ENCODE data around the gene GABRQ. TPM values are rescaled to one million over a fixed set of nuclear protein-coding genes. Genes with fewer than 3 reads are reported as not detected.

The GABRQ gene
- total and polyA plus RNA-seq, 10 donors, result 0.02 to 0.09 TPM; not detected in 8

DNA sequence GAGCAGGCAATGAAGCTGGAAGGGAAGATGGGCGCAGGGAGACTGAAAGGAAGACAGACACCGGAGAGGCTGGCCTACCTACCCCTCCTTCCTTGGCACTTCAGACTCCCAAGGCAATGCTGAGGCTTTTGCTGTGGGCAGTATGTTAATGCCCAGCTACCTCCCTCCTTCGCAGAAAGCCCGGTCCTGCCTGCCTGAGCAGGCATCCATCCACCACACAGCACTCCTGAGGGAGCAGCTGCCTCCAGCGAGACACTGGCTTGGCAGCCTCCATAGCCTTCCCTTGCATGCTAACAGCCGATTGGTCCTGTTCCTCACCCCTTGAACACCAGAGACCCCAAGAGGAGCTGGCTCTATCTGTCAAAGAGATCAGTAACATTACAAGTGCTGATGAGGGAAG, 14.4 kb downstream of the GABRQ start:
- H3K4me1 ChIP-seq, result no peaks in the 10 kb centered on the region
- H3K9me3 ChIP-seq, result no peaks in the 10 kb centered on the region
- no peaks in the 10 kb centered on the region for H3K36me3 ChIP-seq
- H3K4me3 ChIP-seq, result no peak overlapping the region
- H3K27ac ChIP-seq, result no peak overlapping the region
- intact Hi-C loops (cut with DNase I; ENCODE audit: low total_unique reads), result no loop called here
- H3K27me3 ChIP-seq (replicated peaks in 1 of 7), result peaks cover 0 to under 1% (median 0%) of the 10 kb centered on the region in 7 donors
- no peak for DNase-seq
- TF ChIP-seq, protein P1, sequence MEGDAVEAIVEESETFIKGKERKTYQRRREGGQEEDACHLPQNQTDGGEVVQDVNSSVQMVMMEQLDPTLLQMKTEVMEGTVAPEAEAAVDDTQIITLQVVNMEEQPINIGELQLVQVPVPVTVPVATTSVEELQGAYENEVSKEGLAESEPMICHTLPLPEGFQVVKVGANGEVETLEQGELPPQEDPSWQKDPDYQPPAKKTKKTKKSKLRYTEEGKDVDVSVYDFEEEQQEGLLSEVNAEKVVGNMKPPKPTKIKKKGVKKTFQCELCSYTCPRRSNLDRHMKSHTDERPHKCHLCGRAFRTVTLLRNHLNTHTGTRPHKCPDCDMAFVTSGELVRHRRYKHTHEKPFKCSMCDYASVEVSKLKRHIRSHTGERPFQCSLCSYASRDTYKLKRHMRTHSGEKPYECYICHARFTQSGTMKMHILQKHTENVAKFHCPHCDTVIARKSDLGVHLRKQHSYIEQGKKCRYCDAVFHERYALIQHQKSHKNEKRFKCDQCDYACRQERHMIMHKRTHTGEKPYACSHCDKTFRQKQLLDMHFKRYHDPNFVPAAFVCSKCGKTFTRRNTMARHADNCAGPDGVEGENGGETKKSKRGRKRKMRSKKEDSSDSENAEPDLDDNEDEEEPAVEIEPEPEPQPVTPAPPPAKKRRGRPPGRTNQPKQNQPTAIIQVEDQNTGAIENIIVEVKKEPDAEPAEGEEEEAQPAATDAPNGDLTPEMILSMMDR (IDR thresholded peaks at IDR 0.05 in 8 of 11, conservative IDR thresholded peaks at IDR 0.05 in 3 of 11), result no peak
- TF ChIP-seq POLR2AphosphoS5 (IDR thresholded peaks at IDR 0.05), result no peak
- TF ChIP-seq POLR2A (IDR thresholded peaks at IDR 0.05), result no peak
- WGBS, 5 donors, result 84 to 100% (median 93%) methylated on average over 4 to 6 of the region's 6 CpGs

DNA sequence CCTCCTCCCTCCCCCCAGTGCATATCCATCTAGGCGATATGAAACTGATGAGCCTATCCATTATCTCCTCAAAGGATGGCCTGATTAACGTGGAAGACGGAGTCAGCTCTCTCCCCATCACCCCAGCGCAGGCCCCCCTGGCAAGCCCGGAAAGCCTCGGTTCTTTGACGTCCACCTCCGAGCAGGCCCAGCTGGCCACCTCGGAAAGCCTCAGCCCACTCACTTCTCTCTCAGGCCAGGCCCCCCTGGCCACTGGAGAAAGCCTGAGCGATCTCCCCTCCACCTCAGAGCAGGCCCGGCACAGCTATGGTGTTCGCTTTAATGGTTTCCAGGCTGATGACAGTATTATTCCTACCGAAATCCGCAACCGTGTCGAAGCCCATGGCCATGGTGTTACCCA, 14.8 kb downstream of the GABRQ start:
- WGBS, 5 donors, result 86 to 92% (median 87%) methylated on average over 9 to 16 of the region's 16 CpGs

DNA sequence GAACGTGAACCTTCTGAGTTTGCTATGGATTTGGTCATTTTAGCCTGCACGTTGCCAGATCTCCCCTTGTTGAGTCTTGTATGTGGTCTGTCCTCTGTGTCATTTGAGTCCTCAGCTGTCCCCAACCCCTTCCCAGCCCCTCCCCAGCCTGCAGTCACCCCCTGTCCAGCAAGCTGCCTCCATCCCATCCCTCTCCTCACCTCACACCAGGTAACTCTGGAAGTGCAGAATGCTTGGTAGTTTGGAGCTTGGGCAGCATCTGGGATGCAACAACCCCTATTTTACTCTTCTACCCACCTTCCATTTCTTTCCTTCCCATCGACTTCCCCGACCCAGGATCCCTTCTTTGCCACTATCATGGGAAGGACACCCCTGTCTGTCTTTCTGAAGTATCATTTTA, 18.4 kb downstream of the GABRQ start:
- peaks cover 0 to 19% (median 0%) of the 10 kb centered on the region in 7 donors for H3K27me3 ChIP-seq (replicated peaks in 1 of 7)
- WGBS, 5 donors, result 63 to 82% (median 75%) methylated on average over 4 of the region's 4 CpGs
- no peak overlapping the region for H3K4me3 ChIP-seq
- no peak for DNase-seq
- TF ChIP-seq, protein P1 (IDR thresholded peaks at IDR 0.05 in 8 of 11, conservative IDR thresholded peaks at IDR 0.05 in 3 of 11), result no peak
- TF ChIP-seq POLR2AphosphoS5 (IDR thresholded peaks at IDR 0.05) (no peak), POLR2A (IDR thresholded peaks at IDR 0.05) (no peak)
- intact Hi-C loops (cut with DNase I; ENCODE audit: low total_unique reads), result no loop called here
- no peak overlapping the region for H3K27ac ChIP-seq
- no peaks in the 10 kb centered on the region for H3K36me3 ChIP-seq
- no peaks in the 10 kb centered on the region for H3K9me3 ChIP-seq
- no peaks in the 10 kb centered on the region for H3K4me1 ChIP-seq

More for the DNA sequence above, 14.8 kb downstream of the GABRQ start:
- intact Hi-C loops (cut with DNase I; ENCODE audit: low total_unique reads), result no loop called here
- Histone ChIP-seq H3K27me3 (replicated peaks in 1 of 7) (peaks cover 0 to 4% (median 0%) of the 10 kb centered on the region in 7 donors), H3K27ac (no peak overlapping the region), H3K4me1 (no peaks in the 10 kb centered on the region), H3K4me3 (no peak overlapping the region), H3K9me3 (no peaks in the 10 kb centered on the region), H3K36me3 (no peaks in the 10 kb centered on the region)
- DNase-seq, result no peak
- TF ChIP-seq, protein P1 (IDR thresholded peaks at IDR 0.05 in 8 of 11, conservative IDR thresholded peaks at IDR 0.05 in 3 of 11), result no peak
- TF ChIP-seq POLR2A (IDR thresholded peaks at IDR 0.05), result no peak
- TF ChIP-seq POLR2AphosphoS5 (IDR thresholded peaks at IDR 0.05), result no peak

DNA sequence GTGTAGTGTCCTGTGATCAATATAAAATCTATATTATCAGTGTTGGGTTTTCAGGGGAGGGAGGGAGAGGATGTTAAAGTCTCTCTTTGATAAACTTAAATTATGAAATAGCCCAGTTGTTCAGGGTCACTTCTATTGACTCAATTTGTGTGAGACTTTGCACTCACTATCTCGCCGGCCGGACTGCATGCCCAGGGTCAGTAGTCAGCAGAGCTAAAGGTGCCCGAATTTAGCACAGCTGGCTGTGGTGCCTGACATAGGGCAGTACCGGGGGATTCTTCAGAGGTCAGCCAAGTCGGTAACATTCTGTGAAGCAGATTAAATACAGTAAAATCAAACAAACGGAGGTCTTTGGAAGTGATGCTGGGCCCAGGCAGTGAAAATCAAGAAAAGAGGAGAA, 19.2 kb downstream of the GABRQ start:
- no peaks in the 10 kb centered on the region for H3K36me3 ChIP-seq
- H3K4me1 ChIP-seq, result no peaks in the 10 kb centered on the region
- DNase-seq, result no peak
- H3K27me3 ChIP-seq (replicated peaks in 1 of 7), result peaks cover 0 to 19% (median 0%) of the 10 kb centered on the region in 7 donors
- intact Hi-C loops (cut with DNase I; ENCODE audit: low total_unique reads), result no loop called here
- no peak overlapping the region for H3K4me3 ChIP-seq
- no peak overlapping the region for H3K27ac ChIP-seq
- 80 to 91% (median 88%) methylated on average over 7 of the region's 7 CpGs for WGBS, 5 donors
- TF ChIP-seq POLR2AphosphoS5 (IDR thresholded peaks at IDR 0.05), result no peak
- TF ChIP-seq, protein P1 (IDR thresholded peaks at IDR 0.05 in 8 of 11, conservative IDR thresholded peaks at IDR 0.05 in 3 of 11), result no peak
- TF ChIP-seq POLR2A (IDR thresholded peaks at IDR 0.05), result no peak
- H3K9me3 ChIP-seq, result no peaks in the 10 kb centered on the region

Data from spleen (tissue), 11 donors.